ENCODE results near the gene ADM.

The ADM gene

DNA sequence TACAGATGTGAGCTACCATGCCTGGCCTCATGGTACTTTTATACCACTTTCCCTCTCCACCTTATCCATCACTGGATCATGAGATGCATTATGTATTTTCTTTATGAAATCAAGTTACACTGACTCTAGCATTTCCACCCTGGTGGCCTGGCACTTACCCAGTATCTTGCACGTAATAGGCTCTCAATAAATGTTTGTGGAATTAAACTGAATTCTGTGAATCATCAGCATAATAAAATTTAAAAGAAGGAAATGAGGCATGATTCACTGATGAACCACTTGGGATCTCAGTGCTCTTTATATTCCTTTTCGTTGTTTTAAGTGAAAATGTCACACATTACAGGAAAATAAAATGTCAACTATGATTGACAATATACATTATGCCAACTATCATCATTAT is 25.1 kb downstream of the ADM start:
- DNase-seq, result peak in 1 of 4 experiments; percentile 41

DNA sequence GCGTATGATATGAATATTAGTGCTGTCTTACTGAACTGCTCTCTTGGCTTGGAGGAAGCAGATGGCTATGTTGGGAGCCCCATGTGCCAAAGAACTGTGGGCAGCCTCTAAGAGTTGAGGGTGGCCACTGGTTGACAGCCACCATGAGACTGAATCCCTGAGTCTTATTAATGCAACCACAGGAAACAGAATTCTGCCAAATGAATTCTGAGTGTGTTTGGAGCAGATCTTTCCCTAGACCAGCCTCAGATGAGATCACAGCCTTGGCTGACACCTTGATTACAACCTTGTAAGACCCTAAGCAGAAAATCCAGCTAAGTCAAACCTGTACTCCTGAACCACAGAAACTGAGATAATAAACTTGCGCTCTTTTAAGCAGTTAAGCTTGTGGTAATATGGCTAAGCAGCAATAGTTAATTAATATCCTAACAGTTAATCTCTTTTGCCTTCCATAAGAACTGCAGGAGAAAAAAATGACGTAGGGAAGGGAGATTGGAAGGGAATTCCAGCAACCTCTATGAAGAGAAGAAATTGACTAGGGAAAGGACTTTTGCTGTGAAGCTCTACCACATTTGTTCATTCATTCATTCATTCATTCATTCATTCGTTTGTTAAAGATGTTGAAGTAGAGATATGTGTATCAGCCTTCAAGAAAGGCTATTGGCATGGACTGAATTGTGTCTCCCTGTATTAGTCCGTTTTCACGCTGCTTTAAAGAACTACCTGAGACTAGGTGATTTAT is 26.8 kb downstream of the ADM start:
- DNase-seq, result no peak

DNA sequence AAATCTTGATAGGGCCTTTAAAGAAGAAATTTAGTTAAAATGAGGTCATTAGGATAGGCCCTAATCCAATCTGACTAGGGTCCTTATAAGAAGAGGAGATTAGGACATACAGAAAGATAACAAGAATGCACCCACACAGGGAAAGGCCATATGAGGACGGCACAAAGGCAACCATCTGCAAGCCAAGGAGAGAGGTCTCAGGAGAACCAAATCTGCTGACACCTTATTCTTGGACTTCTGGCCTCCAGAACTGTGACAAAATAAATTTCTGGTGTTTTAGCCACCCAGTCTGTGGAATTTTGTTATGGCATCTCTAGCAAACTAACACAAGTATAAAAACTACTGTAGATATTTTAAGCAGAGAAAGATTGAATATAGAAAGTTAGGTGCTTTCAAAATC is 28.6 kb downstream of the ADM start:
- DNase-seq, result no peak

DNA sequence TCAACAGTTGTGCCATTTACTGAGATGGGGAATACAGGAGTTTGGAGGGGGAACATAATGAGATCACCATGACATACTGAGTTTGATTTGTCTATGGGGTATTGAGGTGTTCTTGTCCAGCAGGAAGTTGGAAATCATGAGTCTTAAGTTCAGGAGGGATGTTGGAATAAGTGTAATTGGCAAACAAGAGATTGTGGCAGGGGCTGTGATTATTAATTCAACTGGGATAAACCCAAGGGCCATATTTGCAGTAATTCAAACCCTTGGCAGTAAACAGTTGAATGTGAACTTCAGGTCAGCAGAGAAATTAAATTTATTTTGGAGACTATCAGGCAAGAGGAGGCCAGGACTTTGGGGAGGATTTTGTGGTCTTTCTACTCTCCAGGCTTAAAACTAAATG is 33.4 kb downstream of the ADM start:
- DNase-seq, result no peak

DNA sequence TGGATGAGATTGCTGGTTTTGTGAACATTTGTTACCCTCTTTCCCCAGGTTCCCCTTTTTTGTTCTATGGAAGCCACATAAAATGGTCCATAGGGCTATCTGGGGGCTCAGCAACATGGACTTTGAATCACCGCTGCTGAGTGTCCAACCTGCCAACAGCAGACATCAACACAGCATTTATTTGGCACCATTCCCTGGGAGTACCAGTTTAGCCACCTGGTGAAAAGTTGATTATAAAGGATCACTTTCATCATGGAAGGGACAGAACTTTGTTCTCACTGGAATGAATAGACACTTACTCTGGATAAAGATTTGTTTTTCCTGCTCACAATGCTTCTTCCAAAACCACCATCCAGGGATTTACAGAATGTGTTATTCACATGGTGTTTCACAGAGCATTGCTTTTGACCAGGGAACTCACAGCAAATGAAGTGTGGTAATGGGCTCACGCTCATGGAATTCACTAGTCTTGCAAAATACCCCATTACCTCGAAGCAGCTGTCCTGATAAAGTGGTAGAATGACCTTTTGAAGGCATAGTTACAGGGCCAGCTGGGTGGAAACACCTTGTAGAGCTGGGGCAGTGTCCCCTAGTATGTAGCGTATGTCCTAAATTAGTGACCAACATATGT is 43.9 kb downstream of the ADM start:
- no peak for DNase-seq

DNA sequence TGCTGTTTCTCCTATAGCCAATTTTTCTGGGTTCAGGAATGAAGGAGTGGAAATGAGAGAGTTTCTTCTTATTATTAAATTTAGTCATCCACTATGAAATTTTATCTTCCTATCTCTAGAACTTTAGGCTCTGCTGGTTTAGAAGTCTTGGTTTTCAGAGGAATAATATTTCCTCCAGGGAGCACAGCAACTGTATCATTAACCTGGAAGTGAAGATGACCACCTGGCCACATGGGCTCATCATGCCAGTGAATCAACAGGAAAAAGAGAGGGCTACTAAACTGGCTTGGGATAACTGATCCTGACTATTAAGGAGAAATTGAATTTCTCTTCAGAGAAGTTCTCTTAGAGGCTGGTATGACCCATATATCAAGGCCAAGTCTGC is 44.4 kb downstream of the ADM start:
- no peak for DNase-seq

DNA sequence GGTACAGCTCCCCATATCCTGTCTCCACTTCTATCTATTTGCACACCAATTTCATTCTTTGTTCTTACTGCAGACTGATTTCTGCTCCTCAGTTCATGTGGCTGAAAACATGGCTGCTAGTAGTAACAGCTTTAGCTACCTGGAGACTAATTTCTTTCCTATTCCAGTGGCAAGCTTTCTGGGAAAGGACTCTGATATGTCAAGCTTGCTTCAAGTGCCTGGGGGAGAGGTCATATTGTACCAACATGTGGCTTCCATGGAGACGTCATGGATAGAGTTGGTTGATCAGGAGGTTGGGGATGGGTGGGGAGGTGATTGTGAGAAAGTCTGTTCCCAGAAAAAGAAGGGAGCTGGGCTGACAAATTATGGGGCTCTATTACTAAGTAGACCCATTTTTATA is 44.9 kb downstream of the ADM start:
- no peak for DNase-seq

DNA sequence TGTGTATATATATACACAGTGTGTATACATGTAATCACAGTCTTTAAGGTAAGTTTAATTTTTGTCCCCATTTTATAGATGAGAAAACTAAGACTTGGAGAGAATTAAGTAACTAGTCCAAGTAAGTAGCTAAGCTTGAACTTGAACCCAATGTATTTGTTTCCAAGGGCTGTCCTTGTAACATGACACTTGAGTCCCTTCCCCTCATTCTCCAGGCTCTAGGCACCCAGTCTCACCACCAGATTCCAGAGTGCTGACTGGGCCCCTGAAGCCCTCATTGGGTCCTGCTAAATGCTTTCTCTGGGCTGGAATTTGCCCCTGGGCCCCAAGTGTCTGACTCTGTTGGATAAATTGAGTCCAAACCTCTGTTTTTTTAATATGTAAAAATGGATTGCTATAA is 45.5 kb downstream of the ADM start:
- DNase-seq, result no peak

DNA sequence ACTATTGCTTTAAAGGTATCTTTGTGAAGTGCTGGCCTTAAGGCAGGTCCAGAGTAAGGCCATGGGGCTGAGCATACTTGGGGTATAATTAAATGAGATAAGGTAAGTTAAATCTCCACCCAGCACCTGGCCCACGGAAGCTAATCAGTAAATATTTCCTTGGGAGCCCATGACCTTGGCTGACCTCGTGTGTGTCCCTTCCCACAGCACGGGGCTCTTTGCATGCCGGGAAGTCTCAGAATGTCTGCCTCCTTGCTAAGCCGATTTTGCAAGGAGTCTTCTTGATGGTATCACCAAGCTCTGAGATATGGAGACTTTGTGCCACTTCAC is 46.5 kb downstream of the ADM start:
- no peak for DNase-seq

DNA sequence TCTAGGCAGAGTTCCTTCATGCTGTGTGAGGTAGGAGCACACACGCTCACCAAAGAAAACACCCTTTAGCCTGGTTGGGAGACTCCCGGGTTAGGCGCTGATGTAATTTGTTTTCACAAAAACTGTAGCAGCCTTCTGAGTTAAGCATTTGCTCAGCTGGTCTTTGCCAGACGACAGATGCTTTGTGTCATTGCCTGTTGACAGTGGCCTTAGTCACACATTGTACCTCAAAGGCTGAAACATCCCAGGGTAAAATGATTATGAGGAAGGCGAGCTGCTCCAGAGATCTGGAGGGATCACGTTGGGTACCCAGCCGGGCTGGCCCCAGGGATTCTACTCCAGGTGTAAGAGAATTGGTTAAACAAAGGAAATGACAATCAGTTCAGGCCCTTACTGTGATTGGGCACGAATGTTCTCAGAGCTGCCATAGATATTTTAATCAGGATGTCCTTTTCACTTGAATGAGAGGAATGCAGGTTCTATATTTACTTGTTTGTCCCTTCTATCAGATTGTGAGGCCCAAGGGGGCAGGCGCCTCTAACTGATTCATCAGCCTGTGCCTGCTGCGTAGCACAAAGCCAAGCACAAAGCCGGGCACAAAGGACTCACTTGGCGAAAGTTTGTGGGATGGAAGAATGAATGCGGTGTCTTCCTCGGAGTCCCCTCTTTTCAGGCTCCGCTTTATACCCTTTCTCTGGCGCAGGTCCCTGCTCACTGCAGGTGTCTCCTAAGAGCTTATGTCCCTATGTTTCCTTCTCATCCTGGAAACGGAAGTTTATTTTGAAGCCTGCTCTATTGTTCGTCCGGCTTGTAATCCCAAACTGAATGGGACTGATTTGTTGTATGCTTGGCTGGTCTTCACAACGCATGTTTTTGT is 47.1 kb downstream of the ADM start:
- no peak for DNase-seq

DNA sequence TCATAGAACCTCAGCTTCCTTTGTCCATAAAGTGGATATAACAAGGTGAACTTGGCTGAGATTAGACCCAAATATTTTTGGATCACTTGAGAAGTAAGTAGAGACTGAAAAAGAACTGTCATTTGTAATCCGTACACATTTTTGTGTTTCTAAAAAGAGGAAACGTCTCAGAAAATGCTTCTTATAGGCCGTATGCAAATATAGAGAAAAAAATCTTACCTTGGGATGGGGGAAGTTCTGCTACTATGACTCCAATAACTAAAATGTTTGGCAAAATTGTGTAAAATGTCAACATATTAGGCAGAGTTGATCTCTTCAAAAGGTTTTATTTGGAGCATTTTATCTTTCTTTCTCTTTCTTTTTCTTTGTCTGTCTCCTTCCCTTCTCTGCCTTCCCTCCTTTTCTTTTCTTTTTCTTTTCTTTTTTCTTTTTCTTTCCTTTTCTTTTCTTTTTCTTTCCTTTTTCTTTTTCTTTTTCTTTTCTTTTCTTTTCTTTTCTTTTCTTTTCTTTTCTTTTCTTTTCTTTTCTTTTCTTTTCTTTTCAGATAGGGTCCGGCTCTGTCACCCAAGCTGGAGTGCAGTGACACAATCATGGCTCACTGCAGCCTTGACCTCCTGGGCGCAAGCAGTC is 48.2 kb downstream of the ADM start:
- DNase-seq, result peak in 1 of 4 experiments; percentile 41

DNA sequence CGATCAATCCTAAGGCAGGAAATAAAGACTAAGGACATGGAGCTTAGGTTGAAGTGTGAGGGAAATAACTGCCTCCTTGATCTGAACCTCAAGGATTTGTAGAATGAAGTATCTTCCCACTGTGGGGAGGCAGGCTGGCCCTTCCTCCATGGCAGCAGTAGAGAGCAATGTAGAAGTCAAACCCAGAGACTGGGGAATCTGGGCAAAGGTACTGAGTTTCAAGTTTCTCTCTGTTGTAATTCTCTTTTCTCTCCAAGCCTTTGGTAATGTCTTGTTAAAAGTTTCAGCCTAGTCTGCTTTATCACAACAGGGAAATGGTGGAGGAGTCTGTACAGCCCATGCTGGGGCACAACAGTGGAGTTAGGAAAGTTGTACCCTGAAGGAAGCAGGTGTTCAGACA is 49.5 kb downstream of the ADM start:
- DNase-seq, result no peak

DNA sequence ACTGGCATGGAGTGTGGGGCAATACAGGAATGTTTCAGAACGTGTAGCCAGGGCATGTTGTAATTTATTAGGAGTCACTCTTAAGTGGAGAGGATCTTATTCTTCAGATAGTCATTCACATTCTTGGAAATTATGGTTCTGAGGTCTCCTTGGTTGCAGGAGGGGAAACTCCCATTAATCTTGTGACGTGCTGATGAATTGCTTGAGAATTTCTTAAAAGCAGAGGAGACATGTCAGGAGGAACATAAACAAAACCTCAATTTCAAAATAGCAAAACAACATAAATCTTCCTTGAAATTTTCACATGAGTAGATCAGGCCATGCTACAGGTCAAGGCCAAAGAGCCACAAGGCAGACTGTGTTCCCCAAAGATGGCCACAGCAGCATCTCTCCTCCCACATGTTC is 50.4 kb downstream of the ADM start:
- DNase-seq, result peak; percentile 26 to 73 (median 66)

DNA sequence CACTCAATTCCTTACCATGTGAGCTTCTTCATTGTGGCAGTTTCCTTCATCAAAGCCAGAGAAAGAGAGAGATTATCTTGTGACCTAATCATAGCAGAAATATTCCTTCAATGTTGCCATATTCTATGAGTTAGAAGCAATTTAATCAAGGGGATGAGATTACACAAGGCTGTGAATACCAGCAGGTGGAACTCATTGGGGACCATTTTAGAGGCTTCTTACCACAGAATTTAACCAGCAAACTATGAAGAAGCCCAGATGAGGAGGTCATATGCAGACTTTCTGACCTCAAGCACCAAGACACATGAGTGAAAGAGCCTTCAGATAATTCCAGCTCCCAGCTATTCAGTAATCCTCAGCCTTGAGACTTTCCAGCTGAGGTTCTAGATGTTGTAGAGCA is 51.3 kb downstream of the ADM start:
- DNase-seq, result no peak
